ENCODE measurements around the gene GNA12. TPM values are rescaled to one million over a fixed set of nuclear protein-coding genes. Genes with fewer than 3 reads are reported as not detected.

Gene GNA12
- total RNA-seq, 1 experiment from 2014 or later = 35.5 TPM

GRCh38 chr7:2779051-2779450, 65.1 kb downstream of the GNA12 start:
- no peaks in the 10 kb centered on the region for H3K9me3 ChIP-seq (ENCODE audit: low read depth, low read length, poor library complexity, severe bottlenecking)
- CTCF ChIA-PET = no interaction called here
- no peak for TF ChIP-seq CTCF (conservative IDR thresholded peaks at IDR 0.05; ENCODE audit: low read depth, low read length)
- TF ChIP-seq EZH2 (IDR thresholded peaks at IDR 0.05; ENCODE audit: borderline replicate concordance, low read depth, low read length, poor library complexity, severe bottlenecking) = no peak
- intact Hi-C loops (cut with micrococcal nuclease; ENCODE audit: unreplicated experiment) = no loop called here
- peaks cover 4% of the 10 kb centered on the region for H3K4me1 ChIP-seq (ENCODE audit: insufficient read depth, low read length, poor library complexity, severe bottlenecking)
- DNase-seq (ENCODE audit: low spot score) = no peak
- BruUV-seq (replicated peaks) = no TSS peak
- no peaks in the 10 kb centered on the region for H3K36me3 ChIP-seq (ENCODE audit: insufficient read depth, low read length, poor library complexity, severe bottlenecking)
- H3K4me3 ChIP-seq (ENCODE audit: low read depth, low read length, poor library complexity, severe bottlenecking) = no peak overlapping the region
- H3K27me3 ChIP-seq (replicated peaks; ENCODE audit: insufficient read depth, low read depth, low read length, poor library complexity) = no peaks in the 10 kb centered on the region
- POLR2A ChIA-PET (ENCODE audit: low non-redundant PET) = no interaction called here
- H3K27ac ChIP-seq (ENCODE audit: low read depth, low read length, poor library complexity, severe bottlenecking) = peak overlapping the region; percentile 49

- TF ChIP-seq CTCF (conservative IDR thresholded peaks at IDR 0.05; ENCODE audit: low read depth, low read length) (no peak), EZH2 (IDR thresholded peaks at IDR 0.05; ENCODE audit: borderline replicate concordance, low read depth, low read length, poor library complexity, severe bottlenecking) (no peak)
- Histone ChIP-seq H3K9me3 (ENCODE audit: low read depth, low read length, poor library complexity, severe bottlenecking) (no peaks in the 10 kb centered on the region), H3K27me3 (replicated peaks; ENCODE audit: insufficient read depth, low read depth, low read length, poor library complexity) (no peaks in the 10 kb centered on the region), H3K4me3 (ENCODE audit: low read depth, low read length, poor library complexity, severe bottlenecking) (no peak overlapping the region), H3K4me1 (ENCODE audit: insufficient read depth, low read length, poor library complexity, severe bottlenecking) (peaks cover 4% of the 10 kb centered on the region), H3K27ac (ENCODE audit: low read depth, low read length, poor library complexity, severe bottlenecking) (peak overlapping the region; percentile 49), H3K36me3 (ENCODE audit: insufficient read depth, low read length, poor library complexity, severe bottlenecking) (no peaks in the 10 kb centered on the region)
- DNase-seq (ENCODE audit: low spot score) = no peak
- intact Hi-C loops (cut with micrococcal nuclease; ENCODE audit: unreplicated experiment) = no loop called here
- CTCF ChIA-PET = no interaction called here
- POLR2A ChIA-PET (ENCODE audit: low non-redundant PET) = no interaction called here
- BruUV-seq (replicated peaks) = no TSS peak
Observed at GRCh38 chr7:2777898-2778535, 66.1 kb downstream of the GNA12 start.

GRCh38 chr7:2776401-2776800, 67.7 kb downstream of the GNA12 start:
- TF ChIP-seq EZH2 (IDR thresholded peaks at IDR 0.05; ENCODE audit: borderline replicate concordance, low read depth, low read length, poor library complexity, severe bottlenecking) (no peak), CTCF (conservative IDR thresholded peaks at IDR 0.05; ENCODE audit: low read depth, low read length) (no peak)
- BruUV-seq (replicated peaks) = no TSS peak

More at GRCh38 chr7:2776401-2776800, 67.7 kb downstream of the GNA12 start:
- no peaks in the 10 kb centered on the region for H3K9me3 ChIP-seq (ENCODE audit: low read depth, low read length, poor library complexity, severe bottlenecking)
- H3K4me3 ChIP-seq (ENCODE audit: low read depth, low read length, poor library complexity, severe bottlenecking) = no peak overlapping the region
- CTCF ChIA-PET = no interaction called here
- H3K36me3 ChIP-seq (ENCODE audit: insufficient read depth, low read length, poor library complexity, severe bottlenecking) = peaks cover 3% of the 10 kb centered on the region
- no peaks in the 10 kb centered on the region for H3K27me3 ChIP-seq (replicated peaks; ENCODE audit: insufficient read depth, low read depth, low read length, poor library complexity)
- intact Hi-C loops (cut with micrococcal nuclease; ENCODE audit: unreplicated experiment) = no loop called here
- H3K27ac ChIP-seq (ENCODE audit: low read depth, low read length, poor library complexity, severe bottlenecking) = no peak overlapping the region
- POLR2A ChIA-PET (ENCODE audit: low non-redundant PET) = no interaction called here
- DNase-seq (ENCODE audit: low spot score) = no peak
- H3K4me1 ChIP-seq (ENCODE audit: insufficient read depth, low read length, poor library complexity, severe bottlenecking) = peaks cover 4% of the 10 kb centered on the region

Measured in A673 (cell line).